Measurements from ENCODE around the gene CTIF.

The CTIF gene

DNA sequence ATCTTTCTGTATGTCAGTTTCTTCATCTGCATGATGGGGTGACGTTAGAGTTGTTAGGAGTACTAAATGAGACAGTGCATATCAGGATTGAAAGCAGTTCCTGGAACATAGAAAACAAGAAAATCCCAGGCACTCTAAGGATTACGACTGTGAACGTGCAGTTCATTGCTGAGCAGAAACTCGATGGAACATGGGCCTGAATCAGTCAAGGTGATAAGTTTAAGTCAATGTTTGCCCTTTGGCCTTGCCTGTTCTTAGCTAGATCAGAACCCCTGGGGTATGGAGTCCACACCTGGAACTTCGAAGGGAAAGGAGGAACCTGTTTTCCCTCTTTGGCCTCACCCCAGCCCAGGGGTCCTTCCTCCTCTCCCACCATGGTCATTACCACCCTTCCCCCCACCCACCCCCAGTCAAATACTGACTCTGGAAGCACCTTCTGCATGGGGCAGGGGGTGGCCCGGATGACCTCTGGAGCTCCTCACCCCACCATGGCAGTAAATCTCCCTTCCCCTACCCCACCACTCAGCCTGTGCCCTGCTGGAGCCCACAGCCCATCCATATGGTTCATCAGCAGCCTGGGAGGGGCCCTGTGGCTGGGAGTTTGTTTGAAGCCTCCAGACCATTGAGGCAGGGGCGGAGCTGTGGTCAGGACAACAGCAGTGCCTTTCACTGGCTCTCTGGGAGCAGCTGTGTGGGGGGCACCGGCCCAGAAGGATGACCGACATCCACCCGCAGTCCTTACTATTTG is 247.8 kb downstream of the CTIF start:
- TF ChIP-seq TCF12 (IDR thresholded peaks at IDR 0.05; ENCODE audit: low read depth) (no peak), ZBTB7A (IDR thresholded peaks at IDR 0.05; ENCODE audit: low read depth) (no peak), MAX (IDR thresholded peaks at IDR 0.05) (no peak), REST (IDR thresholded peaks at IDR 0.05; ENCODE audit: low read depth) (no peak), CEBPB (IDR thresholded peaks at IDR 0.05) (no peak), TAF1 (IDR thresholded peaks at IDR 0.05; ENCODE audit: low read depth) (no peak), NFIC (IDR thresholded peaks at IDR 0.05) (no peak), EGR1 (IDR thresholded peaks at IDR 0.05) (no peak), EP300 (IDR thresholded peaks at IDR 0.05; ENCODE audit: borderline replicate concordance) (no peak), CREB1 (IDR thresholded peaks at IDR 0.05; ENCODE audit: low read depth) (no peak), TEAD4 (IDR thresholded peaks at IDR 0.05) (no peak), YY1 (IDR thresholded peaks at IDR 0.05; ENCODE audit: low read depth) (no peak), RAD21 (IDR thresholded peaks at IDR 0.05; ENCODE audit: low read depth) (no peak), FOXM1 (IDR thresholded peaks at IDR 0.05; ENCODE audit: borderline replicate concordance, low read depth) (no peak)
- TF ChIP-seq, protein P1, sequence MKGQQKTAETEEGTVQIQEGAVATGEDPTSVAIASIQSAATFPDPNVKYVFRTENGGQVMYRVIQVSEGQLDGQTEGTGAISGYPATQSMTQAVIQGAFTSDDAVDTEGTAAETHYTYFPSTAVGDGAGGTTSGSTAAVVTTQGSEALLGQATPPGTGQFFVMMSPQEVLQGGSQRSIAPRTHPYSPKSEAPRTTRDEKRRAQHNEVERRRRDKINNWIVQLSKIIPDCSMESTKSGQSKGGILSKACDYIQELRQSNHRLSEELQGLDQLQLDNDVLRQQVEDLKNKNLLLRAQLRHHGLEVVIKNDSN (IDR thresholded peaks at IDR 0.05) = no peak

GRCh38 chr18:48787203-48788151 is 248.6 kb downstream of the CTIF start:
- TF ChIP-seq NFIC (IDR thresholded peaks at IDR 0.05) (no peak), TCF12 (IDR thresholded peaks at IDR 0.05; ENCODE audit: low read depth) (no peak), RAD21 (IDR thresholded peaks at IDR 0.05; ENCODE audit: low read depth) (no peak)

DNA sequence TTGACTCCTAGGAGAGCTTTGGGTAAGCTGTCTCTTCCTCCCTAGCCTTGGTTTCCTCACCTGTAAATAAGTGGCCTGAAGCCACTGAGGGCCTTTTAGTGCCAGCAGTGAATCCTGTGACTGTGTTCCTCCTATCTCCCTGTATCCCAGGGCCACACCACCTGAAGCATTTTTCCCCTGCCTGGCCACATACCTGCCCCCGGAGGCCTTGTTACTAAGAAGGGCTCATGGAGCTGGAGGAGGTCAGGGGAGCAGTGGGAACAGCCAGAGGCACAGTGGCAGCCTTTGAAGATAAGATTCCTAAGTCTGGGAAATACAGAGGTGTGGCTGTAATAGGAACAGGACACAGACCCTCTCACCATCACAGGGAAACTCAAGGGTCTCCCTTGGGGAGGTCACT is 249.5 kb downstream of the CTIF start:
- TF ChIP-seq TEAD4 (IDR thresholded peaks at IDR 0.05) (no peak), EP300 (IDR thresholded peaks at IDR 0.05; ENCODE audit: borderline replicate concordance) (no peak), TAF1 (IDR thresholded peaks at IDR 0.05; ENCODE audit: low read depth) (no peak), CEBPB (IDR thresholded peaks at IDR 0.05) (no peak), FOXM1 (IDR thresholded peaks at IDR 0.05; ENCODE audit: borderline replicate concordance, low read depth) (no peak), MAX (IDR thresholded peaks at IDR 0.05) (no peak), CREB1 (IDR thresholded peaks at IDR 0.05; ENCODE audit: low read depth) (no peak), NFIC (IDR thresholded peaks at IDR 0.05) (no peak)
- TF ChIP-seq, protein P1 (IDR thresholded peaks at IDR 0.05) = no peak

DNA sequence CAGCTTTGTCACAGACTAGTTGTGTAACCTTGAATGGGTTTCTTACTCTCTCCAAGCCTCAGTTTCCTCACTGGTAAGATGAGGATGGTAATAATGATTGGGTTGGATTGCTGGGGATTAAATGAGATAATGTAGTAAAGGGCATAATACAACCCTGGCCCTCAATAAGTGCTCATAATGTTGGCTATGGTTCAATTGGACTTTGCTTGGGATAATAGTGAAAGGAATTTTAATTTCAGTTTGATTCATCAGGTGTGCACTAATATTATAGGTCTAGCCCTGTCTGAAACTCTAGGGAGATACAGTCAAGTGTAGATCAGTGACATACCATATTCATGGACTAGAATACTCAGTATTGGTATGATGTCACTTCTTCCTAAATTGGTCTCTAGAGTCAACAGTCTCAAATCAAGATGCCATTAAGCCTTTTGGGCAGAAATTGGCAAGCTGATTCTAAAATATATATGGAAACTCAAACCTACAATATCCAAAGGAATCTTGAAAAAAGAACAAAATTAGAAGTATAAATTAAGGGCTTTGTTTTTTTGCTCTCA is 250.5 kb downstream of the CTIF start:
- no peak for TF ChIP-seq ZBTB7A (IDR thresholded peaks at IDR 0.05; ENCODE audit: low read depth)
- TF ChIP-seq FOXM1 (IDR thresholded peaks at IDR 0.05; ENCODE audit: borderline replicate concordance, low read depth) = no peak
- no peak for TF ChIP-seq EGR1 (IDR thresholded peaks at IDR 0.05)
- TF ChIP-seq REST (IDR thresholded peaks at IDR 0.05; ENCODE audit: low read depth) = no peak
- no peak for TF ChIP-seq TEAD4 (IDR thresholded peaks at IDR 0.05)
- no peak for TF ChIP-seq YY1 (IDR thresholded peaks at IDR 0.05; ENCODE audit: low read depth)
- no peak for TF ChIP-seq TCF12 (IDR thresholded peaks at IDR 0.05; ENCODE audit: low read depth)
- TF ChIP-seq TAF1 (IDR thresholded peaks at IDR 0.05; ENCODE audit: low read depth) = no peak
- TF ChIP-seq CEBPB (IDR thresholded peaks at IDR 0.05) = no peak
- no peak for TF ChIP-seq EP300 (IDR thresholded peaks at IDR 0.05; ENCODE audit: borderline replicate concordance)
- TF ChIP-seq, protein P1 (IDR thresholded peaks at IDR 0.05) = no peak
- TF ChIP-seq MAX (IDR thresholded peaks at IDR 0.05) = no peak
- no peak for TF ChIP-seq CREB1 (IDR thresholded peaks at IDR 0.05; ENCODE audit: low read depth)
- TF ChIP-seq RAD21 (IDR thresholded peaks at IDR 0.05; ENCODE audit: low read depth) = no peak
- no peak for TF ChIP-seq NFIC (IDR thresholded peaks at IDR 0.05)
